ENCODE measurements around the gene SCN4A.

Gene SCN4A

GRCh38 chr17:63949576-63950250 lies 23.0 kb downstream of the SCN4A start:
- no peak for TF ChIP-seq CTCF (conservative IDR thresholded peaks at IDR 0.05; ENCODE audit: low read depth, low read length)
- no peak overlapping the region for H3K4me3 ChIP-seq (ENCODE audit: low read length)
- DNase-seq (ENCODE audit: low read depth): no peak

DNA sequence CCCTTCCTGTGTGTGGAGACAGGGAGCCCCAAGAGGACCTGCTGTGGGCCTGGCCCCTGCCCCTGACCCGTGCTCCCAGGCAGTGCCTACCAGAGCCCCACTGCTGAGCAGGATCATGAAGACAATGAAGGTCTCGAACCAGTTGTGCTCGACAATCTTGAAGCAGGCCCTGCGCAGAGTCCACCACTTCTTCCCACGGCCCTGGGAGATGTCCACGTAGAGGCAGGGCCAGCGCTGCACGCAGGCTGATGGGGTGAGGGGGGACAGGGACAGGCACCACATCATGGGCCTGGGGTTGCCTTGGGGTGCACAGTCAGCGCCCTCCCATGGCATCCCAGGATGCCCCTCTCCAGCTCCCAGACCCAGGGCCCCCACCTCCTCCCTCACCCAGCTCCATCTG lies 24.2 kb downstream of the SCN4A start:
- no peak for DNase-seq (ENCODE audit: low read depth)
- no peak overlapping the region for H3K4me3 ChIP-seq (ENCODE audit: low read length)
- TF ChIP-seq CTCF (conservative IDR thresholded peaks at IDR 0.05; ENCODE audit: low read depth, low read length): no peak

- H3K4me3 ChIP-seq (ENCODE audit: low read length): no peak overlapping the region
- no peak for TF ChIP-seq CTCF (conservative IDR thresholded peaks at IDR 0.05; ENCODE audit: low read depth, low read length)
- DNase-seq (ENCODE audit: low read depth): no peak
Observed at GRCh38 chr17:63947711-63948330, 24.9 kb downstream of the SCN4A start.

DNA sequence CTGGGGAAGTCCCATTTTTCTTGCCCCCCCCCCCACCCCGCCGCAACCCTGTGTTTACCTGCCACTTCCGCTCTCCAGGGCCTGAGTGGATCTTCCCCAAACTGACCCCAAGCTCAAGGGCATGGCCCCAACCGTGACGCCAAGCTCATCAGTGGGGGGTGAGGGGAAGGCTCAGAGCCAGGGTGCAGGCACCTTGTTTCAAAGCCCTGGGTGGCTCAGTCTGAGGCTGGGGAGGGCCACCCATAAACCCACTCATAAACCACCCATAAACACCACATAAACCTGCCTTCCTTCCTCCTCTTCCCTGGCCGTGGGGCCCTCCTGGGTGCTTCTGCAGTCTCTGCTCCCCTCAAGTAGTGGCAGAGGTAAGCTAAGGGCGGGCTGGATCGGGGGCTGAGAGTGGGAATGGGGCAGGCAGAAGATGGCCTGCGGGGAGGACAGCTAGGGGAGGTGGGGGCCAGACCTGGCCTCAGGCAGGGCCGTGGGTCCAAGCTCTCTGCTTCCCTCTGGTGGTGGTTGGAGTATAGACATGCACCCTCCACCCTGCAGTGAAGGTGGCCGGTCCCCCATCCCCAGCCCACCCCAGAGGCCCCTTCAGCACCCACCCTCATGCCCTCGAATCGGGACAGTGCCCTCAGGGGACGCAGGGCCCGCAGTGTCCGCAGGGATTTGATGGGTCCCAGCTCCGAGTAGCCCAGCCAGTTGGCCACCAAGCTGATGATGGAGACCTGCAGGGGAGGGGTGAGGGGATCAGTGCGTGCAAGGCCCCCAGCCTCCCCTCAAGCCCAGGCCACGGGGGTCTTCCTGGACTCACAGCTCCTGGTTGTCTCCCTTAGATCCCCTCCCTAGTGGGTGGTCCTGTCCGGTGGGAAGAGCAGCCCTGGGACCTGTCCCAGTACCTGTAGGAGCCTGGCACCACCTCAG lies 26.0 kb downstream of the SCN4A start:
- no peak overlapping the region for H3K4me3 ChIP-seq (ENCODE audit: low read length)
- TF ChIP-seq CTCF (conservative IDR thresholded peaks at IDR 0.05; ENCODE audit: low read depth, low read length): peak; percentile 78
- no peak for DNase-seq (ENCODE audit: low read depth)

GRCh38 chr17:63945784-63946439 lies 26.8 kb downstream of the SCN4A start:
- no peak overlapping the region for H3K4me3 ChIP-seq (ENCODE audit: low read length)
- TF ChIP-seq CTCF (conservative IDR thresholded peaks at IDR 0.05; ENCODE audit: low read depth, low read length): no peak
- DNase-seq (ENCODE audit: low read depth): no peak

DNA sequence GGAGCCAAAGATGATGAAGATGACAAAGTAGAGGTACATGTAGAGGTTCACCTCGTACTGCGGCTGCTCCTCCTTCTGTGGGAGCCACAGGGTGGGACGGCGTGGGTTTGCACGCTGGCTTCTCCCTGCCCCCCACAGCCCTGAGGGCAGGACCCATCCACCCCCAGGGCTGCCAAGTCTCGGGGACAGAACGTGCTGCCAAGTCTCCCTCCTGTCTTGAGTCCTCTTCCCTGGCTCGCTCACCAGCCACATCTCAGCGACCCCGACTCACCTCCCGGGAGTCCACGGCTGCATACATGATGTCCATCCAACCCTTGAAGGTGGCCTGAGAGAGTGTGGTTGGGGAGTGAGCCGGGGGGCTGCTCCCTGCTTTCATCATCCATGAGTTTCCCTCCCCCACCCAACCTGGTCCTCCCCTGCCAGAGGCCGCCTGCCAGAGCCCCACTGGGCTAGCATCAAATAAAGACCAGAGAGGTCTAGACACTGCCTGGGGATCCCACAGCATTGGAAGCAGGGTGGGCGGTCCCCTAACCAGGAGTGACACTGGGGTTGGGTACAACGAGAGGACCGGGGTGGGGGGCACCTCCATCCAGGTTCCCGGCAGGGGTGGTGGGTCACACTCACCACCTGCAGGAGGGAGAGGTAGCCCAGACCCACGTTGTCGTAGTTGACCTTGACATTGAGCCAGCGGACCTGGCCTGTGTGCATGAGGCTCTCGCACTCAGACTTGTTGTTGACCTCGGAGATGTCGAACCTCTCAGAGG lies 27.8 kb downstream of the SCN4A start:
- no peak for TF ChIP-seq CTCF (conservative IDR thresholded peaks at IDR 0.05; ENCODE audit: low read depth, low read length)
- no peak for DNase-seq (ENCODE audit: low read depth)
- H3K4me3 ChIP-seq (ENCODE audit: low read length): no peak overlapping the region
